ENCODE measurements around the gene RTN1.

DNA sequence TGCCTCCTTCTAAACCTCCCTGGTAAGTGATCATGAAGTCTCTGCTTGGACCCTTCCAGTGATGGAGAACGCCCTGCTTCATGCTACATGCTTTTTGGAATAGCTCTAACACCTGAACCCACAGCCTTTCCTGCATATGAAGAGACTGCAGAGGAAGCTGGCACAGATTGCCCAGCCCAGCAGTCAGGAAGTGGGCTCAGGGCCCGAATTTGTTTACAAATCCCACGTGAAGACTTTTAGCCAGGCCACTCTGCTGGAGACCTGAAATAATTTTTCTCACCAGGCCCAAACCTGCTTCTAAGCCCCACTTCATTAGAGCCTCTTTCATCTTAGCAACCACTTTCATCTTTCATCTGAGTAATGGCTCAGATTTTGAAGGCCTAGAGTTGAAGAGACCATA lies 22.9 kb downstream of the RTN1 start:
- TF ChIP-seq, protein P1, sequence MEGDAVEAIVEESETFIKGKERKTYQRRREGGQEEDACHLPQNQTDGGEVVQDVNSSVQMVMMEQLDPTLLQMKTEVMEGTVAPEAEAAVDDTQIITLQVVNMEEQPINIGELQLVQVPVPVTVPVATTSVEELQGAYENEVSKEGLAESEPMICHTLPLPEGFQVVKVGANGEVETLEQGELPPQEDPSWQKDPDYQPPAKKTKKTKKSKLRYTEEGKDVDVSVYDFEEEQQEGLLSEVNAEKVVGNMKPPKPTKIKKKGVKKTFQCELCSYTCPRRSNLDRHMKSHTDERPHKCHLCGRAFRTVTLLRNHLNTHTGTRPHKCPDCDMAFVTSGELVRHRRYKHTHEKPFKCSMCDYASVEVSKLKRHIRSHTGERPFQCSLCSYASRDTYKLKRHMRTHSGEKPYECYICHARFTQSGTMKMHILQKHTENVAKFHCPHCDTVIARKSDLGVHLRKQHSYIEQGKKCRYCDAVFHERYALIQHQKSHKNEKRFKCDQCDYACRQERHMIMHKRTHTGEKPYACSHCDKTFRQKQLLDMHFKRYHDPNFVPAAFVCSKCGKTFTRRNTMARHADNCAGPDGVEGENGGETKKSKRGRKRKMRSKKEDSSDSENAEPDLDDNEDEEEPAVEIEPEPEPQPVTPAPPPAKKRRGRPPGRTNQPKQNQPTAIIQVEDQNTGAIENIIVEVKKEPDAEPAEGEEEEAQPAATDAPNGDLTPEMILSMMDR (IDR thresholded peaks at IDR 0.05), result no peak
- TF ChIP-seq POLR2A (IDR thresholded peaks at IDR 0.05), result no peak

All from adrenal gland (tissue), 5 donors.